SKM-1 treated with dmso at 0.1 percent for 144 hours (cell line): ENCODE measurements around the gene ADIPOR1.
"Not testable (repeated sequence)": the region's sequence is repeated elsewhere in the genome, so short reads cannot be mapped to it uniquely, and the experiment has no call there.

ENCODE experiments used
- DNase-seq: peaks from one replicate; lab custom pipeline; 2025; ENCODE audit not compliant: unreplicated experiment; lab: John Stamatoyannopoulos, UW

The ADIPOR1 gene

GRCh38 chr1:202940561-202940960 is 17.6 kb downstream of the ADIPOR1 start:
- DNase-seq, result no peak

GRCh38 chr1:202938287-202938925 is 19.7 kb downstream of the ADIPOR1 start:
- no peak for DNase-seq

- DNase-seq, result not testable (repeated sequence)
Observed at GRCh38 chr1:202936409-202936808, 21.7 kb downstream of the ADIPOR1 start.

- DNase-seq, result no peak
Observed at GRCh38 chr1:202935844-202936243, 22.3 kb downstream of the ADIPOR1 start.

GRCh38 chr1:202934755-202935154 is 23.4 kb downstream of the ADIPOR1 start:
- DNase-seq, result no peak

GRCh38 chr1:202932476-202932875 is 25.6 kb downstream of the ADIPOR1 start:
- DNase-seq, result no peak

- peak; percentile 97 for DNase-seq
Observed at GRCh38 chr1:202926581-202927491, 31.3 kb downstream of the ADIPOR1 start, which contains the start of gene KLHL12. TSS of gene KLHL12 (minus strand) at chr1:202927234. CDS start at chr1:202925162, 2,072 bp downstream.

- DNase-seq, result no peak
Observed at GRCh38 chr1:202923533-202923932, 34.6 kb downstream of the ADIPOR1 start.

- no peak for DNase-seq
Observed at GRCh38 chr1:202919615-202920014, 38.5 kb downstream of the ADIPOR1 start.

GRCh38 chr1:202915146-202915545 is 43.0 kb downstream of the ADIPOR1 start:
- no peak for DNase-seq

GRCh38 chr1:202912476-202912875 is 45.6 kb downstream of the ADIPOR1 start:
- not testable (repeated sequence) for DNase-seq

GRCh38 chr1:202909494-202909893 is 48.6 kb downstream of the ADIPOR1 start:
- DNase-seq, result no peak

GRCh38 chr1:202908998-202909397 is 49.1 kb downstream of the ADIPOR1 start:
- no peak for DNase-seq

- DNase-seq, result no peak
Observed at GRCh38 chr1:202905331-202905730, 52.8 kb downstream of the ADIPOR1 start.

- not testable (repeated sequence) for DNase-seq
Observed at GRCh38 chr1:202903808-202904207, 54.3 kb downstream of the ADIPOR1 start.

GRCh38 chr1:202901555-202901954 is 56.6 kb downstream of the ADIPOR1 start:
- DNase-seq, result no peak

GRCh38 chr1:202892501-202892900 is 65.6 kb downstream of the ADIPOR1 start:
- no peak for DNase-seq
